Eye (tissue), 1 donor: ENCODE measurements around the gene TMED3.
"Not testable (repeated sequence)": the region's sequence is repeated elsewhere in the genome, so short reads cannot be mapped to it uniquely, and the experiment has no call there.

Experiments
- DNase-seq: peaks from one replicate; pipeline ENCODE4 v3.0.0-alpha.2; 2015

The TMED3 gene

GRCh38 chr15:79319973-79320372 lies 9.1 kb downstream of the TMED3 start:
- DNase-seq = not testable (repeated sequence)

DNA sequence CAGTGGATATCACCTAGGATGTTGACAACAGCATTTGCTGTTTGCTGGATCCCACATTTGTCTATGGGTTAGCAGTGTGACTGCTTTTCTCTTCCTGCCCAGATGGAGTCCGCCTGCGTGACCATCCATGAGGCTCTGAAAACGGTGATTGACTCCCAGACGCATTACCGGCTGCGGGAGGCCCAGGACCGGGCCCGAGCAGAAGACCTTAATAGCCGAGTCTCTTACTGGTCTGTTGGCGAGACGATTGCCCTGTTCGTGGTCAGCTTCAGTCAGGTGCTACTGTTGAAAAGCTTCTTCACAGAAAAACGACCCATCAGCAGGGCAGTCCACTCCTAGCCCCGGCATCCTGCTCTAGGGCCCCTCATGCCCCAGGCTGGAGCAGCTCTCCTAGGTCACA lies 11.0 kb downstream of the TMED3 start:
- no peak for DNase-seq

GRCh38 chr15:79322306-79322705 lies 11.4 kb downstream of the TMED3 start:
- DNase-seq = no peak

DNA sequence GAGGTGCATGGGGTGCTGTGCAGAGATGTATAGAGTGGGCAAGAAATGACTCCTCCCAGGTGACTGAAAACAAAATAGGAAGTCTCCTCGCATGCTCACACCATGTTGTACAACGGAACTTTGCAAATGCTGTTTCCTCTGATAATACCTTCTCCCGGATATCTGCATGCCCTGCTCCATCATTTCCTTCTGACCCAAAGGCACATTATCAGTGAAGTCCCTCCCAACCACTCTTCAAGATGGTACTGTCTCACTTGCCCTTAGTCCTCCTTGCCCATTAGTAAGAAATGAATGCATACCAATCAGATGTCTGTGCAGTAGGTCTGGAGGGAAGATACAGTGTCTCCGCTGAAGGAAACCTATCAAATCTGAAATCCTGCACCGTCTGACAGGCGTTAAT lies 12.0 kb downstream of the TMED3 start:
- no peak for DNase-seq

DNA sequence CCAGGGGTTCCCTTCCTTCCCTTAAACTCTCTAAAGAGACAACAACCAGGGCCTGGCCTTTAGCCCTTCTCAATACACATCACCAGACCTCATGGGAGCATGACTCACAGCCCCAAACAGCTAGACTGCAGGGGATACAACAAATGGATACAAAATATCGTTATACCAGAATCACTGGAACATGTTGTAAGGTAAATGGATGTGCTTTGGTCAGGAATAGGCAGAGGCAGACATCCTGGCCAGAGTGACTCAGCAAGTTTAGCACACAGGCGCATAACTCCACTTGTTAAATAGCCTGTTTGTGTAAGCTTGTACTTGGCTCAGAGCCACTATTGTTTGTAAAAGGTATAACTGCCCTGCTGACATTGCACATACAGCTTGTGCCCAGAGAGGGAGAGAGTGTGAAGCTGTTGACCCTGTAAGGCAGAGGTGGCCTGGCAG lies 18.3 kb downstream of the TMED3 start:
- DNase-seq = no peak

DNA sequence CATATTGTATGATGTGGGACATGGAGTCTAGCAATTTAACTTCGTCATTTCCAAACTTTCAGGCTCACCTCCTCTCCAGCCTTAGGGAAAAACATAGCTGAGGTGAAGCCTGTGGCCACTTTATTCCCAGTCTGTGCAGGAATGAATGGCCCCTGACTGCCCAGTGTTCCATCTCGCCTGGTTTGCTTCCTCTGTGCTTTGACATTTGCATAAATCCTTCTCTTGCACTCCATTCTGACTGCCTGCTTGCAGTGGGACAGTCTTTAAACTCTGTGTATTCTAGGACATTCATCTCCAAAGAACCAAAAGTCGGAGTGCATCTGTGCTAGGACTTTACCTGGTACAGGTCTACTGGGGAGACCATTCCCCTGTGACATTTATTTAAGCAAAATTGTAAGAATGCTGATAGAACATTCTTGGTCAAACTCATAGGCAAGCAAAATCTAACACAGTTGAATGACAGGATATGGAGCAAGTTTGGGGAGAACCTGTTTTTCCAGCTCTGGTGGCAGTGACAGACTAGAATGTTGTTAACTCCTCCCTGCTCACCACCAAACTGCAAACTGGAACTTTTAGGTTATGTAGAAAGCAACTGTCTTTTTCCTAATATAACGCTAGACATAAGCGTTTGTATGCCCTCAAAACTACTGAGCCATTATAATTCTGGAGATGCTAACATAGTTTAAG lies 22.1 kb downstream of the TMED3 start:
- DNase-seq = peak; percentile 22

DNA sequence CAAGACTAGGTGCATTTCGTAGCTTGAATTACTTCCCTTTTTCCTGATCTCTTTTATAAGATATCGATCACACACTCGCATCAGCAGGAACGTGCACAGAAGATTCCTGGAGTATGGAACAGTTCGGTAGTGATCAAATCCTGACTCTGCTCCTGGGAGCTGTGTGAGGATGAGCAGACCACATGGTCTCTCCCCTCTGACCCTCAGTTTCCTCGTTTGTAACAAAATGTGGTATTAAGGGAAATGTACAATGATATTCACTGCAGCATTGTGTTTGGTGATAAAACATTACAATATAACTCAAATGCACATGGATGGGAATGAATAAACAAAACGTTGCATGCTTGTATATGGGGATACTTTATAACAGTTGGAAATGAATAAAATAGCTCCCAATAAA lies 26.7 kb downstream of the TMED3 start:
- no peak for DNase-seq

DNA sequence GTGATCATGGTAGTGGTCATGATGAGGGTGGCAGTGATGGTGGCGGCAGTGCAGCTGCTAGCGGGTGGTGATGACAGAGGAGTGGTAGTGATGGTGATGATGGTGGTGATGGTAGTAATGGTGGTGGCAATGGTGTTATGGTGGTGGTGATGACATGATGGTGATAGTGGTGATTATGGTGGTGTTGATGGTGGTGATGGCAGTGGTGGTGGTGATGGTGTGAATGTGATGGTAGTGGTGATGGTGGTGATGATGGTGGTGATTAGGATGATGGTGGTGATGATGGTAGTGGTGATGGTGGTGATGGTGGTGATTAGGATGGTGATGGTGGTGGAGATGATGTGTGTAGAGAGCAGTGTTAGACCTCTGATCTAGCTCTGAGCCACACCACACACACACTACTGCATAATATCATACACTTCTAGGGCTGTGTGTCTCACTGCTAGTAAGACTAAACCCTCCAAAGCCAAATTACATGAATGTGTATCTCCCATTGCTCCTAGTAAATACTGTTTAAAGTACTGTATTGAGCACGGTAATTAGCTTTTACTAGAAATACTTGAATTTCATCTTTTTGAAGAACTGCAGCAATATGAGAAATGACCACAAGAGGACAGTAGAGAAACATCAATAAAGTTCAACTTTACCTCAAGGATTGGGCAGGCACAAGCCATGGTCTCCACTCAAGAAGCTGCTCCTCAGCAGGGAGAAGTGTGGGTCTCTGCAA lies 28.8 kb downstream of the TMED3 start:
- peak; percentile 83 for DNase-seq

DNA sequence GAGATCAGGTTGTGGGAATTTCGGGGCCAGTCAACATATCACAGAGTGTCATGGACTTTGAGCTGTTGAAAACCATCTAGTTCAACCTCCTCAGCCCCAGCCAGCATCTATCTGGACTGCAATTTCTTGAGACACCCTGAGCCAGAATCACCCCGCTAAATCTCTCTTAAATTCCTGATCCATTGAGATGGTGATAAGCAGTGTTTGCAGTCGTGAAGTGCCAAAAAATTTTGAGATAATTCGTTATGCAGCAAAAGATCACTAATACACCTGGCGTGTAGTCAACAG lies 29.3 kb downstream of the TMED3 start:
- no peak for DNase-seq

GRCh38 chr15:79341396-79341795 lies 30.5 kb downstream of the TMED3 start:
- DNase-seq = no peak

- peak; percentile 73 for DNase-seq
Measured at GRCh38 chr15:79349525-79349924, 38.6 kb downstream of the TMED3 start.

- DNase-seq = peak; percentile 23
Measured at GRCh38 chr15:79352206-79352605, 41.3 kb downstream of the TMED3 start.

DNA sequence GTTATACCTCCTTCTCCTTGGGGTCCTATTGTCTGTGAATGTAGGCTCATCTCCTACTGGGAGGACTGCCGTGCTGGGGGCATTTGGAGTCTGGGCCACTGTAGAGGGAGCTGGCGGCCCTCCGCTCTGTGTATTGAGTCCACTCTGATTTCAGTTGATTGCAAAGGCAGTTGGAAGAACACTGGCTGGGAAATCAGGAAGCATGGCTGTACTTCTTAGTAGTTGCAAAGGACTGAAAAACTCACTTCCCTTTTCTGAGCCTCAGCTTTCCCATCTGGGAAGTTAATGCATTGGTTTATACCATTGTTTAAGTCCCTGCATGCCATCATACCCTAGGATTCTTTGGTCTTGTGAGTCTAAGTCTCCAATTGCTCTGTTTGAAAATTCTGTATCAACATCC lies 46.7 kb downstream of the TMED3 start:
- no peak for DNase-seq

DNA sequence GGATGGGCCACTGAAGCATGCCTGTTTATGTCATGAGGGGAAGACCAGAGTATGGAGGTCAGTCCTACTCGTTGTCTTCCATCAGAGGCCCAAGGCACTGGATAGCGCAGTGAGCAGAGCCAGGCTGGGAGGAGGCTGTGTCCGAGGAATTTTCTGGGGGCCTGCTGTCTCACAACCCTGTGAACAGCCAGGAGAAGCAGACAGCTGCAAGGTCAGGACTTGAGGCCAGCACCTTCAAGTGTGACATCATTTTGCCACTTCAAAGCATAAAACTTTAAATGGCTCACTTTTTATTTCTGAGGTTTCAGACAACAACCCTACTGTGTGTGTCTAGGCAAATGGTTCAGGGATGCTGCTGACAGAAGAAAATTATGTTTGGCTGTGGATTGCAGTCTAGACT lies 47.2 kb downstream of the TMED3 start:
- DNase-seq = no peak

DNA sequence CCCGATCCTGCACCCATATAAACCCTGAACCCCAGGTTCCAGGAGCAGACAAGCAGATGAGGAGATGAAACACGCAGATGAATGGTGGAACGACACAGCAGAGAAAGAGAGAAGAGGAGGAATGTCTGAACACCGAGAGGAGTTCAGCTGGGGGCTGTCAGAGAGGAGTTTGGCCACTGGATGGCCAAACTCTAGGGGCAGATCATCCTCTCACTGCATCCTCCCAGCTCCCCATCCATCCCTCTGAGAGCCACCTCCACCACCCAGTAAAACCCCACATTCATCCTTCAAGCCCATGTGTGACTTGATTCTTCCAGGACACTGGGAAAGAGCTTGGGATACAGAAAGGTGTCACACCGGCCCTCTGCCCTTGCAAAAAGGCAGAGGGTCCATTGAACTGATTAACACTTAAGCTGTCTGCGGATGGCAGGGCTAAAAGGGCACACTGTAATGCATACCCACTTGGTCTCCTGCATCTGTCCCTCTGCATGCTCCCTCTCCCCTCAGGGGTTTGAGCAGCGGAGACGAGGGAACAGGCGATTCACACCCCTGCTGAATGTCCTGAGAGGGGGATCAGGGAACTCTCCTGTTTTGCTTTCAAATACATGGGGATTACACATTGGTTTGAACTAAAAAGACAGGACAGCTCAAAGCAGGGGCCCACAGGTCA lies 53.8 kb downstream of the TMED3 start:
- DNase-seq = peak; percentile 14

- DNase-seq = no peak
Measured at GRCh38 chr15:79365765-79366164, 54.9 kb downstream of the TMED3 start.

DNA sequence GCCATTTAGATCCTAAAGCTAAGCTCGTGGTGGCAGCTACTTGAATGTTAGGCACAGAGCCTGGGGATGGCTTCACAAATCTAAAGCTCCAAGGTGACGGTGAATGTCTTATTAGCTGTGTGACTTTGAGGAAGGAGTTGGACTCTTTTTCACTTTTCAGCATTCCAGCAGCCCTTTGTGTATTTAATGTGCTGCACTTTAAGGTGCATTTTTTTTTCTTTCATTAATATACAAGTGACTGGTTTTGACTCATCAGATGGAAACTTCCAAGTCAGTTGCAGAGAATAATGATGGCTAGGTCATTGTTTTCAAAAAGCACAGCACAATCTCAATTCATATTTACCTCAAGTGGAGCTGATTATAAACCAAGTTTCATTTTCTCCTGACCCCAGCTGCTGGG lies 55.8 kb downstream of the TMED3 start:
- no peak for DNase-seq

GRCh38 chr15:79370716-79371115 lies 59.8 kb downstream of the TMED3 start:
- DNase-seq = no peak

DNA sequence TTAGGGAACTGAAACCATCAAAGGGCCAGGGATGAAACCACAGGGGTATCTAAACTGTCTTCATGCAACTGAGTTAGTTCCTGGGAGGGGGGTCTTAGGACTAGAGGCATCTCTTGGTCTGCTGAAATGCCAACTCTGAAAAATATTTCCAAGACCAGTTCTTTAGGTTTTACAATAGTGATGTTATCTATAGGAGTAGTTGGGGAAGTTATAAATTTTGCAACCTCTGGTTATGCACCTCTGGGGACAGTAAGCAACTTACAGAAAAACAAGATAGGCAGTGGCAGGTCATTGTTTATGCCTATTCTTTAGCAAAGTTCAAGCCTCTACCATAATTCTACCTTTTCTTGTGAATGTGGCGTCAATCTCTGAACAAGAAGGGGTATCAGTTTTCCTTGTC lies 60.7 kb downstream of the TMED3 start:
- no peak for DNase-seq

- no peak for DNase-seq
Measured at GRCh38 chr15:79372428-79372827, 61.5 kb downstream of the TMED3 start.
